Ovary (tissue), 9 donors: ENCODE results near the gene SIRT6. TPM values are rescaled to one million over a fixed set of nuclear protein-coding genes. Genes with fewer than 3 reads are reported as not detected.

Experiments
- DNase-seq, 5 donors: peaks; one replicate each; pipeline ENCODE4 v3.0.0-alpha.2; 2019 to 2020
- H3K27ac ChIP-seq, 2 donors: fragments of 200-600 bp; one replicate each; pipeline versions ENCODE4 v1.5.1 to v1.8.0; 2019 to 2022
- H3K27me3 ChIP-seq: fragments of 200-600 bp; one replicate; pipeline ENCODE4 v1.8.0; 2022
- H3K36me3 ChIP-seq: fragments of 200-600 bp; sonication (generic); one replicate; pipeline ENCODE4 v1.5.1; 2019
- H3K4me1 ChIP-seq: one replicate; pipeline ENCODE4 v1.8.1; 2013; ENCODE audit warnings: mild to moderate bottlenecking, moderate library complexity; ENCODE audit not compliant: insufficient read depth
- H3K4me3 ChIP-seq: fragments of 200-600 bp; sonication (generic); one replicate; pipeline ENCODE4 v1.5.1; 2017
- H3K9me3 ChIP-seq, 2 donors: fragments of 200-600 bp in 1 of 2; sonication (generic) in 1 of 2; one replicate each; pipeline versions ENCODE4 v1.5.1 to v1.8.1; 2013 to 2019; ENCODE audit warnings: mild to moderate bottlenecking in 1 of 2, moderate library complexity in 1 of 2
- EP300 ChIP-seq: sonication (generic); formaldehyde crosslinking; IDR thresholded peaks from one replicate; pipeline ENCODE4 v1.6.1; 2017; ENCODE audit warnings: antibody characterized with exemption
- POLR2A ChIP-seq: fragments of 450-650 bp; IDR thresholded peaks from one replicate; pipeline ENCODE4 v1.6.1; 2017; ENCODE audit warnings: antibody characterized with exemption, mild to moderate bottlenecking, moderate library complexity
- WGBS, 3 donors: extraction: QIAGEN DNeasy Blood & Tissue Kit in 1 of 3; methylation state at CpG; one replicate each; pipeline versions ENCODE4 v1.1.5 to v1.1.7; 2013 to 2017; 5-methylcytosine and 5-hydroxymethylcytosine counted together
- intact Hi-C, 4 donors: fragments of 100-400 bp; cut with DNase I; formaldehyde crosslinking; loops; one replicate each; pipeline versions ENCODE4 v1.11.0 to v1.15.1; 2022 to 2023
- polyA plus RNA-seq, 2 donors: library from polyadenylated mRNA; stranded (reverse); fragments of 200-250 nt in 1 of 2; fragments of 350-450 nt in 1 of 2; fragmentation: Illumina TruSeq in 1 of 2; extraction: RNeasy Lipid Tissue Mini Kit (QIAGEN cat#74804) in 1 of 2; gene quantifications; one replicate each; pipeline ENCODE4 v1.2.3, GENCODE V29; 2013 to 2014
- total RNA-seq, 7 donors: library from RNA; depleted of rRNA in 2 of 7; stranded (reverse); fragments of >200 nt in 2 of 7; fragmentation: NEBNext Ultra II Directional in 3 of 7; extraction: Animal tissue kit (Norgen Biotek cat#: 25700) in 3 of 7; gene quantifications; one replicate each; pipeline versions ENCODE4 v1.1.0 to v1.2.4, GENCODE V29; 2016 to 2023
- TF ChIP-seq, protein P1 (sequence below), 3 donors: fragments of 450-650 bp in 2 of 3; fragments of 200-600 bp in 1 of 3; IDR thresholded peaks; one replicate each; pipeline versions ENCODE4 v1.5.1 to v1.8.0; 2016 to 2022; ENCODE audit warnings: antibody characterized with exemption in 3 of 3, mild to moderate bottlenecking in 1 of 3
- donor health status: DM: no; HTN: no; CAD: no; lungs with moderate emphysema.
- donor health status: DM: no; HTN: no; CAD: no.
- donor health status: Bipolar disorder and iron deficiency.
- donor health status: DM: yes; HTN: yes; CAD: no.
- donor health status: DM: no; HTN: no; CAD: no.
- donor health status: DM: yes; HTN: yes; CAD: no.

Gene SIRT6
- total and polyA plus RNA-seq, 9 donors: 0.32 to 19.9 (median 16.5) TPM

DNA sequence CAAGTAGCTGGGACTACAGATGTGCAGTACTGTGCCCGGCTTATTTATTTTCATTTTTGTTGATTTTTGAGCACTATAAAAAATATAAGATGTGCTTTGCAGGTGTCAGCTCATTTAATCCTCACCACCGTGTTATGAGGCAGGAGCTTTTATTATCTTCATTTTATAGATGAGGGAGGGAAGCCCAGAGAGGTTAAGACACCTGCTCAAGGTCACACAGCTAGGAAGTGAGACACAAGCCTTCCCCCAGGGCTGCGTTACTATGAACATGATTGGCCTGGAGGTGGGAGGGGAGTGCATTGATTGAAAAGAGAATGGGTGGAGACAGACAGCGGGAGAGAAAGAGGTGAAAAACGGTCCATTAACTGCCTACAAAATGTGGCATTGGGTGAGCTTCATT, 7.3 kb upstream of the SIRT6 start:
- Histone ChIP-seq H3K4me1 (no peaks in the 10 kb centered on the region), H3K9me3 (no peaks in the 10 kb centered on the region), H3K4me3 (no peak overlapping the region), H3K27me3 (no peaks in the 10 kb centered on the region), H3K27ac (no peak overlapping the region), H3K36me3 (no peaks in the 10 kb centered on the region)
- intact Hi-C loops: no loop called here
- TF ChIP-seq, protein P1, sequence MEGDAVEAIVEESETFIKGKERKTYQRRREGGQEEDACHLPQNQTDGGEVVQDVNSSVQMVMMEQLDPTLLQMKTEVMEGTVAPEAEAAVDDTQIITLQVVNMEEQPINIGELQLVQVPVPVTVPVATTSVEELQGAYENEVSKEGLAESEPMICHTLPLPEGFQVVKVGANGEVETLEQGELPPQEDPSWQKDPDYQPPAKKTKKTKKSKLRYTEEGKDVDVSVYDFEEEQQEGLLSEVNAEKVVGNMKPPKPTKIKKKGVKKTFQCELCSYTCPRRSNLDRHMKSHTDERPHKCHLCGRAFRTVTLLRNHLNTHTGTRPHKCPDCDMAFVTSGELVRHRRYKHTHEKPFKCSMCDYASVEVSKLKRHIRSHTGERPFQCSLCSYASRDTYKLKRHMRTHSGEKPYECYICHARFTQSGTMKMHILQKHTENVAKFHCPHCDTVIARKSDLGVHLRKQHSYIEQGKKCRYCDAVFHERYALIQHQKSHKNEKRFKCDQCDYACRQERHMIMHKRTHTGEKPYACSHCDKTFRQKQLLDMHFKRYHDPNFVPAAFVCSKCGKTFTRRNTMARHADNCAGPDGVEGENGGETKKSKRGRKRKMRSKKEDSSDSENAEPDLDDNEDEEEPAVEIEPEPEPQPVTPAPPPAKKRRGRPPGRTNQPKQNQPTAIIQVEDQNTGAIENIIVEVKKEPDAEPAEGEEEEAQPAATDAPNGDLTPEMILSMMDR (IDR thresholded peaks at IDR 0.05): no peak
- no peak for TF ChIP-seq EP300
- no peak for TF ChIP-seq POLR2A
- WGBS, 3 donors: 67 to 76% (median 76%) methylated on average over 5 of the region's 5 CpGs
- no peak for DNase-seq

DNA sequence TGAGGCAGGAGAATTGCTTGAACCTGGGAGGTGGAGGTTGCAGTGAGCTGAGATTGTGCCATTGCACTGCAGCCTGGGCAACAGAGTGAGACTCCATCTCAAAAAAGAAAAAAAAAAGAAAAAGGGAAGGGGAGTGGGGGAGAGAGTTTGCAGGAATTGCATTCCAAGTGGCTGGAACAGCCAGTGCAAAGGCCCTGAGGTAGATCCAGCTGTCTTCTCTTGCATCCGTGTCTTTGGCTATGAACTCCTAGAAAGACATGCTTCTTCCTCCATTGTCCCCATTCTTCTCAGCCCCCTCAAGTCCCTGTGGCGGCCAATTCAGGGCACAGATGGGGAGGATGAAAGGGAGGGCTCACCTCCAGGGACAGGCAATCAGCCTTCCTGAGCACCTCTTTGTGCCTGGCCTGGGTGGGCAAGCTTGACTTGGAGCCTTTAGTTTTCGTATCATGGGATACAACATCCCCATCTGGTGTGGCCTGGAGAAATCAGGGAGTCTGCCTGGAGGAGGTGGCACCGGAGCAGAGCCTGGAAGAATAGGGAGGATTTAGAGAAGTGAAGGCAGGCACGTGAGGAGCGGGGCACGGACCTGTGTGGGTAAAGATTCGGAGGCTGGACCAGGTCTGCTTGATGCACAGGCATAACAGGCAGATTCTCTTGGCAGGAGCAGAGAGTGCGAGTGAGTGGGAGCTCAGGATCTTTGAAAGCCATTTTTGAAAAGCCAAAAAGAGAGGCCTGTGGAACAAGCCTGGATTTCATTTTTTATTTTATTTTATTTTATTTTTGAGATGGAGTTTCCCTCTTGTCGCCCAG, 5.2 kb upstream of the SIRT6 start:
- 86 to 88% (median 87%) methylated on average over 10 of the region's 10 CpGs for WGBS, 3 donors
- TF ChIP-seq, protein P1 (IDR thresholded peaks at IDR 0.05): no peak
- TF ChIP-seq EP300 (no peak), POLR2A (no peak)

DNA sequence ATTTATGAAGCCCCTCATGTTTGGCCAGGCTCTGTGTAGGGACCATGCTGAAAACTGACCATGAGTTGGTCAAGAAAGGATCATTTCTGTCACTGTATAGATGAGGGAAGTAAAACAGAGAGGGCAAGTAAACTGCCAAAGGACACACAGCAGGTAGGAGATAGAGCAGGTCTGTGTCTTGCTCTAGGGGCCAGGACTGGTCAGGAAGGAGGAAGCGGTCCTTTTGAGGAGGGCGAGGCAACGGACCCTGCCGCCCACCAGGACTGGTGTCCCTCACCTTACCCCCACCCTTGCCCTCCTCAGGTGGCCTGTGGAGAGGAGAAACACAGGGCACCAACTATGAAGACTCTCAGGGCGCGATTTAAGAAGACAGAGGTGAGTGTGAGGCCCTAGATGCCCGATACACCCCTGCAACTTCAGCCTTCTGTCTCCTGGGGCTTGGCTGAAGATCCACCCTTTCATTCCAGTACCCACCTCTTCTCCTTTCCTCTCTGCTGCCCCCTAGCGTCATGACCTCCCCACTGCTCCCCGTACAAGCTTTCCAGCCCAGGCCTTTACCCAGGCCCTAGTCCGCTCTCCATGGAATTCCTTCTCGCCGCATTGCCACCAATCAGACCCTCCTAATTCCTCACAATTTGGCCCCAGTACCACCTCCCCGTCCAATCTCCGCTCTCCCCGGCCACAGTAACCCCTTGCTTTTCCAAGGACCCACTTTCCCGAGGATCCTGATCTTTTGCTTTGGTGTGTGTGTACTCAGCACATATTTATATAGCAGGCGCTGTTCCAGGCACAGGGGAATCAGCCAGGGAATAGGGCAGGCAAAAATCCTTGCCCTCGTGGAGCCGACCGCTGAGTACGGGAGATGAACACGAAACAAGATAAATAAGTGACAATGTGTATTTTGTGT, 4.0 kb upstream of the SIRT6 start:
- Histone ChIP-seq H3K4me3 (no peak overlapping the region), H3K36me3 (no peaks in the 10 kb centered on the region), H3K27me3 (no peaks in the 10 kb centered on the region), H3K9me3 (no peaks in the 10 kb centered on the region), H3K4me1 (peaks cover 9% of the 10 kb centered on the region), H3K27ac (no peak overlapping the region)
- TF ChIP-seq, protein P1 (IDR thresholded peaks at IDR 0.05): no peak
- no peak for TF ChIP-seq EP300
- no peak for TF ChIP-seq POLR2A
- intact Hi-C loops: no loop called here
- WGBS, 3 donors: 28 to 35% (median 30%) methylated on average over 22 of the region's 22 CpGs
- peak in 4 of 5 donors; percentile 51 to 56 (median 52) for DNase-seq

More for the DNA sequence above, 5.2 kb upstream of the SIRT6 start:
- H3K27me3 ChIP-seq: no peaks in the 10 kb centered on the region
- no peak overlapping the region for H3K4me3 ChIP-seq
- no peaks in the 10 kb centered on the region for H3K9me3 ChIP-seq
- no peaks in the 10 kb centered on the region for H3K36me3 ChIP-seq
- intact Hi-C loops: no loop called here
- DNase-seq: no peak
- no peak overlapping the region for H3K27ac ChIP-seq
- H3K4me1 ChIP-seq: peaks cover 4% of the 10 kb centered on the region

DNA sequence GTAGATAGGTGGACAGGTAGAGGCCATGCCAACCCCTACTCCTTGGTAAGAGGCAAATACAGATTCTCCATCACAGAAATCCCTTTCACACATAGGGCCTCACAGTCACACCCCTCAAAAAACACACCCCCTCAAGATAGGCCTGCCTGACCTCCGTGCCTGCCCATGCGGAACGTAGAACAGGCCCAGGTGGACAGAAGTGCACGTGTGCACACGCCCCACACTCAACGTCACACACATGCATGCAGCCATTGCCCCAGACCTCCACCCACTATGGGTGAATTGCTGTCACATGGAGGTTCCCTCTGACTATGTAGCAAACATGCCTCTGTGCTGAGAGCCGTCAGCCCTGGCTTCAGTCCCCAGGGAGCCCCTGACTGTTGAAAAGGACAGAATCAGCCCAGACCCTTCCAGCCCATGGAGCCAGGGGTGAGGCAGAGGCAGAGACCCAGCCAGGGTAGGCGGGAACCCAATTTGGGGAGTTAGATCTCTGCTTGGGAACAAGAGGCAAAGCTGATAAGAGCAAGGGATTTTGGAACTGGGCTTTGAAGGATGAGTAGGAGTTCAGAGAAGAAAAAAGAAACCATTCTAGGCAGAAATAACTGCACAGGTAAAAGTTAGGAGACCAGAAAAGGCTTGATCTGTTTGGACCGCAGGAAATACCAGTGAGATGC, 3.2 kb upstream of the SIRT6 start:
- Histone ChIP-seq H3K27me3 (no peaks in the 10 kb centered on the region), H3K4me1 (peaks cover 9% of the 10 kb centered on the region), H3K4me3 (no peak overlapping the region), H3K36me3 (no peaks in the 10 kb centered on the region), H3K27ac (no peak overlapping the region), H3K9me3 (no peaks in the 10 kb centered on the region)
- TF ChIP-seq, protein P1 (IDR thresholded peaks at IDR 0.05): no peak
- TF ChIP-seq POLR2A: no peak
- no peak for TF ChIP-seq EP300
- WGBS, 3 donors: 44 to 61% (median 51%) methylated on average over 9 of the region's 9 CpGs
- DNase-seq: no peak
- intact Hi-C loops: no loop called here
